ENCODE measurements around the gene PTBP1.

PTBP1 gene

GRCh38 chr19:796692-797527 is at the start of gene PTBP1:
TSS of gene PTBP1 (plus strand) at chr19:797452. CDS start at chr19:797498, 46 bp downstream.
- peak; percentile 97 for DNase-seq

GRCh38 chr19:748274-748598 is 49.0 kb upstream of the PTBP1 start:
- DNase-seq, result no peak

- no peak for DNase-seq
These were observed 47.4 kb upstream of the PTBP1 start for GRCh38 chr19:749811-750210.

GRCh38 chr19:750640-751423 is 46.4 kb upstream of the PTBP1 start, which contains the start of gene MISP:
TSS of gene MISP (plus strand) at chr19:751112. CDS start at chr19:756947, 5,835 bp downstream.
- no peak for DNase-seq

- no peak for DNase-seq
These were observed 45.5 kb upstream of the PTBP1 start for GRCh38 chr19:751501-752341.

GRCh38 chr19:752652-753517 is 44.4 kb upstream of the PTBP1 start:
- DNase-seq, result no peak

GRCh38 chr19:754530-754929 is 42.7 kb upstream of the PTBP1 start:
- DNase-seq, result no peak

GRCh38 chr19:755063-755462 is 42.2 kb upstream of the PTBP1 start:
- no peak for DNase-seq

GRCh38 chr19:756236-756635 is 41.0 kb upstream of the PTBP1 start:
- DNase-seq, result no peak

- DNase-seq, result no peak
These were observed 40.2 kb upstream of the PTBP1 start for GRCh38 chr19:756821-757688.

GRCh38 chr19:757811-758668 is 39.2 kb upstream of the PTBP1 start:
- no peak for DNase-seq

GRCh38 chr19:763181-763580 is 34.1 kb upstream of the PTBP1 start:
- no peak for DNase-seq

- DNase-seq, result no peak
These were observed 33.4 kb upstream of the PTBP1 start for GRCh38 chr19:763869-764268.

- DNase-seq, result no peak
These were observed 33.0 kb upstream of the PTBP1 start for GRCh38 chr19:764301-764700.

GRCh38 chr19:765179-765738 is 32.0 kb upstream of the PTBP1 start:
- DNase-seq, result no peak

- DNase-seq, result no peak
These were observed 28.8 kb upstream of the PTBP1 start for GRCh38 chr19:768424-768823.

- no peak for DNase-seq
These were observed 27.6 kb upstream of the PTBP1 start for GRCh38 chr19:769616-770015.

GRCh38 chr19:771332-771785 is 25.9 kb upstream of the PTBP1 start:
- DNase-seq, result peak; percentile 36

GRCh38 chr19:772063-772462 is 25.2 kb upstream of the PTBP1 start:
- no peak for DNase-seq
